K562 (cell line): Measurements from ENCODE around the gene MAML3. TPM values are rescaled to one million over a fixed set of nuclear protein-coding genes. Genes with fewer than 3 reads are reported as not detected.

Source experiments
- ATAC-seq: fragments of 200-7000 bp; cut with Tn5 transposase; 3 replicates; pipeline ENCODE4 v1.9.1; 2020; ENCODE audit warnings: moderate library complexity
- BruUV-seq: library from RNA; stranded (reverse); fragments of 400-500 nt; replicated peaks from 2 replicates; lab custom pipeline; 2021; lab: Mats Ljungman, UMichigan
- CTCF ChIA-PET: fragments of 300-600 bp; formaldehyde crosslinking; extraction: SDS; loops from one replicate; lab custom pipeline; 2021; ENCODE audit warnings: low intra/inter-chr PET ratio; lab: Yijun Ruan, JAX
- POLR2A ChIA-PET: fragments of 300-600, 350-650 bp; sonication (Branson Sonifier 250); formaldehyde crosslinking; extraction: SDS; loops from one replicate; lab custom pipeline; 2021; ENCODE audit warnings: antibody characterized with exemption, inconsistent platforms; lab: Yijun Ruan, JAX
- DNase-seq, 4 experiments: peaks; one replicate each; pipeline versions ENCODE4 v3.0.0 to v3.0.0-alpha.2; 2011 to 2018; ENCODE audit warnings: low spot score in 3 of 4, mixed read lengths in 3 of 4; ENCODE audit errors: extremely low read depth in 1 of 4
- FAIRE-seq: peaks from 2 replicates; lab custom pipeline; 2011; peaks lifted over from hg19 to GRCh38; lab: Jason Lieb, UNC
- H2AFZ ChIP-seq: 2 replicates; pipeline ENCODE4 v1.6.0; 2011; ENCODE audit warnings: low read depth, low read length, control low read depth, inconsistent platforms
- H3K27ac ChIP-seq: fragments of 200-600 bp; 3 replicates; pipeline ENCODE4 v1.8.0; 2011; ENCODE audit warnings: low read depth, mild to moderate bottlenecking, control low read depth, inconsistent platforms, low read length, moderate library complexity, mixed read lengths; ENCODE audit errors: extremely low read depth
- H3K27me3 ChIP-seq, 2 experiments: fragments of 300-600 bp in 1 of 2; 2 replicates in 1 of 2; 3 replicates in 1 of 2; pipeline versions ENCODE4 v1.6.0 to v1.8.0; 2011; ENCODE audit warnings: inconsistent platforms in 2 of 2, low read length in 2 of 2, mild to moderate bottlenecking in 1 of 2, mixed read lengths in 1 of 2, moderate library complexity in 1 of 2; ENCODE audit not compliant: control insufficient read depth in 2 of 2, insufficient read depth in 2 of 2
- H3K36me3 ChIP-seq: fragments of 300-600 bp; 3 replicates; pipeline ENCODE4 v1.8.0; 2011; ENCODE audit warnings: mild to moderate bottlenecking, low read length, inconsistent platforms; ENCODE audit not compliant: control insufficient read depth, insufficient read depth
- H3K4me1 ChIP-seq, 2 experiments: fragments of 200-600 bp in 1 of 2; replicated peaks in 1 of 2; 2 replicates in 1 of 2; 3 replicates in 1 of 2; pipeline versions ENCODE4 v1.5.1 to v1.8.0; 2011; ENCODE audit warnings: inconsistent platforms in 2 of 2, low read length in 2 of 2, mild to moderate bottlenecking in 1 of 2, mixed read lengths in 1 of 2, moderate library complexity in 1 of 2; ENCODE audit not compliant: control insufficient read depth in 2 of 2, insufficient read depth in 2 of 2
- H3K4me2 ChIP-seq: 2 replicates; pipeline ENCODE4 v1.6.1; 2011; ENCODE audit warnings: low read length, control low read depth, inconsistent platforms, mixed read lengths; ENCODE audit not compliant: insufficient read depth
- H3K4me3 ChIP-seq: fragments of 200-600 bp; sonication (generic), shearing (Covaris generic); 2 replicates; pipeline ENCODE4 v1.5.1; 2016; ENCODE audit warnings: control low read depth, inconsistent platforms
- H3K79me2 ChIP-seq: fragments of 200-600 bp; 3 replicates; pipeline ENCODE4 v1.8.0; 2011; ENCODE audit warnings: low read length, inconsistent platforms; ENCODE audit not compliant: control insufficient read depth, insufficient read depth
- H3K9ac ChIP-seq, 2 experiments: 2 replicates each; pipeline versions ENCODE4 v1.6.0 to v1.6.1; 2011; ENCODE audit warnings: low read depth in 2 of 2, low read length in 2 of 2, control low read depth in 1 of 2, inconsistent platforms in 1 of 2, mild to moderate bottlenecking in 1 of 2, mixed read lengths in 1 of 2; ENCODE audit not compliant: insufficient read depth in 1 of 2
- H3K9me1 ChIP-seq: one replicate; pipeline ENCODE4 v1.6.0; 2011; ENCODE audit warnings: inconsistent platforms, mild to moderate bottlenecking, low read length, moderate library complexity; ENCODE audit not compliant: control insufficient read depth, insufficient read depth
- H3K9me3 ChIP-seq: replicated peaks from 2 replicates; pipeline ENCODE4 v1.5.1; 2011; ENCODE audit warnings: low read depth, low read length, inconsistent platforms; ENCODE audit not compliant: control insufficient read depth, insufficient read depth
- H4K20me1 ChIP-seq: replicated peaks from 2 replicates; pipeline ENCODE4 v1.6.1; 2011; ENCODE audit warnings: low read length, inconsistent platforms, mixed read lengths; ENCODE audit not compliant: control insufficient read depth, insufficient read depth
- ASH1L ChIP-seq: fragments of 450-650 bp; IDR thresholded peaks from 2 replicates; pipeline ENCODE4 v1.6.1; 2018; ENCODE audit warnings: borderline replicate concordance, mild to moderate bottlenecking, low read depth; ENCODE audit not compliant: partially characterized antibody
- ELK3 ChIP-seq: fragments of 450-650 bp; formaldehyde crosslinking; IDR thresholded peaks from 2 replicates; pipeline ENCODE4 v1.4.0; 2020; ENCODE audit warnings: mild to moderate bottlenecking
- LCOR ChIP-seq: sonication (generic); formaldehyde crosslinking; IDR thresholded peaks from 2 replicates; pipeline ENCODE4 v1.8.0; 2022; ENCODE audit warnings: mild to moderate bottlenecking, missing genetic modification reagents
- MAFF ChIP-seq: IDR thresholded peaks from 2 replicates; pipeline ENCODE4 v1.6.1; 2012; ENCODE audit warnings: low read length, improper control_type of control experiment
- MECOM ChIP-seq: fragments of 250-450 bp; sonication (Bioruptor Pico); IDR thresholded peaks from 2 replicates; pipeline ENCODE4 v1.8.0; 2022; ENCODE audit warnings: inconsistent platforms
- RCOR1 ChIP-seq, 2 experiments: IDR thresholded peaks; 2 replicates each; pipeline ENCODE4 v1.6.1; 2012; ENCODE audit warnings: low read depth in 2 of 2, low read length in 2 of 2, borderline replicate concordance in 1 of 2, improper control_type of control experiment in 1 of 2
- TBP ChIP-seq: optimal IDR thresholded peaks from 2 replicates; pipeline ENCODE3; 2011; ENCODE audit warnings: low read depth, low read length, improper control_type of control experiment
- TRIM25 ChIP-seq: fragments of 450-650 bp; IDR thresholded peaks from 2 replicates; pipeline ENCODE4 v1.7.0; 2016; ENCODE audit warnings: borderline replicate concordance
- ZKSCAN1 ChIP-seq: fragments of 150-350 bp; IDR thresholded peaks from 2 replicates; pipeline ENCODE4 v1.6.1; 2016; ENCODE audit warnings: low read depth, low read length
- ZNF384 ChIP-seq: IDR thresholded peaks from 2 replicates; pipeline ENCODE4 v1.6.1; 2012; ENCODE audit warnings: low read depth, low read length, improper control_type of control experiment
- ZNF696 ChIP-seq: fragments of 250-450 bp; sonication (Bioruptor Pico); conservative IDR thresholded peaks from 2 replicates; pipeline ENCODE4 v1.4.0; 2020; ENCODE audit warnings: mild to moderate bottlenecking, moderate library complexity
- WGBS: fragments of 100-300 bp; shearing (Covaris generic); methylation state at CpG from one replicate; pipeline ENCODE4 v1.1.6; 2016; ENCODE audit warnings: low coverage, mixed read lengths; ENCODE audit not compliant: insufficient coverage; ENCODE audit errors: missing lambda C conversion rate; 5-methylcytosine and 5-hydroxymethylcytosine counted together
- in situ Hi-C: fragments of 300-500 bp; cut with MboI; formaldehyde crosslinking; loops from 4 replicates; pipeline ENCODE4 v1.15.0; 2018; ENCODE audit warnings: inconsistent platforms, mixed read lengths
- intact Hi-C: fragments of 100-400 bp; cut with micrococcal nuclease; formaldehyde crosslinking; loops from 2 replicates; pipeline ENCODE4 v1.14.2; 2022
- polyA plus RNA-seq, 8 experiments: library from polyadenylated mRNA; depleted of rRNA in 4 of 8; stranded (reverse) in 5 of 8; unstranded in 3 of 8; fragments of >200 nt; fragmentation: Nextera tagmentation in 2 of 8; fragmentation: Illumina TruSeq in 1 of 8; extraction: Ambion mirVana in 2 of 8; extraction: Trizol in 1 of 8; gene quantifications; 2 replicates each; pipeline versions ENCODE4 v1.2.1 to v1.2.3, GENCODE V29; 2011 to 2014; ENCODE audit warnings: inconsistent platforms in 1 of 8, missing spikeins in 1 of 8
- total RNA-seq, 7 experiments: library from RNA; depleted of rRNA in 6 of 7; stranded (reverse); fragments of >200 nt in 6 of 7; fragmentation: Illumina TruSeq in 2 of 7; extraction: Trizol in 2 of 7; gene quantifications; 2 replicates each; pipeline versions ENCODE4 v1.2.1 to v1.2.3, GENCODE V29; 2011 to 2021; ENCODE audit warnings: low replicate concordance in 1 of 7
- TF ChIP-seq, protein P1 (sequence below): fragments of 450-650 bp; IDR thresholded peaks from 2 replicates; pipeline ENCODE4 v1.6.1; 2016; ENCODE audit warnings: mild to moderate bottlenecking

MAML3 gene
- total and polyA plus RNA-seq, 9 of the 15 experiments (the other 6 are each of a cell fraction or from before 2014, with no cell fraction given) = 0.01 to 0.55 (median 0.25) TPM

DNA sequence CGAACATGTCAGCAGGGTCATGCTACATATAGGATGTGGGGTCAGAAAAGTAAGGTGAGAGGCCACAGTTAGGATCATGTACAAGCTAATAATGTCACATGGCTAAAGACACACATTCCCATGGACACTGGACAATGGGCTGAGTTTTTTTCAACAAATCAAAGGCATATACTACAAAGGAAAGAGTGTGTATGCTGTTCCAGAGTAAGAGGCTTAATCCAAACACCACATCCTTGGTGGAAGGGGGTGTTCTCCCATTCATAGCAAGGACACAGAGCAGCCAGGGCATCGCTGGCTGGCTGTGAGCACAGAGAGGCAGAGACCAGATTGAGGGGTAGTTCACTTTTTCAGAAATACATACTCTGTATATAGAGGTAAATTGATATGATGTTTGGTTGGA lies 356.7 kb downstream of the MAML3 start:
- no peaks in the 10 kb centered on the region for H3K9me1 ChIP-seq
- H2AFZ ChIP-seq = no peak overlapping the region
- TF ChIP-seq MECOM (CRISPR knock-in tag) (no peak), TBP (no peak), MAFF (no peak), RCOR1 (IDR thresholded peaks at IDR 0.05; ENCODE audit: borderline replicate concordance in 1 of 2, low read depth in 2 of 2, low read length in 2 of 2) (no peak), ASH1L (no peak), ELK3 (CRISPR knock-in tag) (no peak), ZKSCAN1 (no peak), ZNF384 (no peak), ZNF696 (no peak), LCOR (CRISPR knock-in tag) (no peak), TRIM25 (no peak)
- TF ChIP-seq, protein P1, sequence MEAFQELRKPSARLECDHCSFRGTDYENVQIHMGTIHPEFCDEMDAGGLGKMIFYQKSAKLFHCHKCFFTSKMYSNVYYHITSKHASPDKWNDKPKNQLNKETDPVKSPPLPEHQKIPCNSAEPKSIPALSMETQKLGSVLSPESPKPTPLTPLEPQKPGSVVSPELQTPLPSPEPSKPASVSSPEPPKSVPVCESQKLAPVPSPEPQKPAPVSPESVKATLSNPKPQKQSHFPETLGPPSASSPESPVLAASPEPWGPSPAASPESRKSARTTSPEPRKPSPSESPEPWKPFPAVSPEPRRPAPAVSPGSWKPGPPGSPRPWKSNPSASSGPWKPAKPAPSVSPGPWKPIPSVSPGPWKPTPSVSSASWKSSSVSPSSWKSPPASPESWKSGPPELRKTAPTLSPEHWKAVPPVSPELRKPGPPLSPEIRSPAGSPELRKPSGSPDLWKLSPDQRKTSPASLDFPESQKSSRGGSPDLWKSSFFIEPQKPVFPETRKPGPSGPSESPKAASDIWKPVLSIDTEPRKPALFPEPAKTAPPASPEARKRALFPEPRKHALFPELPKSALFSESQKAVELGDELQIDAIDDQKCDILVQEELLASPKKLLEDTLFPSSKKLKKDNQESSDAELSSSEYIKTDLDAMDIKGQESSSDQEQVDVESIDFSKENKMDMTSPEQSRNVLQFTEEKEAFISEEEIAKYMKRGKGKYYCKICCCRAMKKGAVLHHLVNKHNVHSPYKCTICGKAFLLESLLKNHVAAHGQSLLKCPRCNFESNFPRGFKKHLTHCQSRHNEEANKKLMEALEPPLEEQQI = no peak
- TF ChIP-seq, all 486 proteins: peak for 0
- 0% methylated on average over 2 of the region's 2 CpGs for WGBS
- ATAC-seq (no peak), FAIRE-seq (no peak), DNase-seq (no peak)
- POLR2A ChIA-PET = no interaction called here
- intact Hi-C loops (no loop called here), in situ Hi-C loops (no loop called here)
- H3K4me1 ChIP-seq = no peaks in the 10 kb centered on the region
- H4K20me1 ChIP-seq = no peaks in the 10 kb centered on the region; the same call in 1 of the 2 replicates
- no peak overlapping the region for H3K27ac ChIP-seq
- no TSS peak for BruUV-seq
- no peak overlapping the region for H3K4me3 ChIP-seq
- H3K4me2 ChIP-seq = no peak overlapping the region
- H3K9ac ChIP-seq = no peak overlapping the region
- H3K79me2 ChIP-seq = no peaks in the 10 kb centered on the region
- H3K27me3 ChIP-seq = peaks cover 0 to 3% of the 10 kb centered on the region in 2 experiments; a peak in 1 of 5 replicates
- no peaks in the 10 kb centered on the region for H3K9me3 ChIP-seq
- CTCF ChIA-PET = no interaction called here
- no peaks in the 10 kb centered on the region for H3K36me3 ChIP-seq
